22Rv1 (cell line): ENCODE data around the gene TRIB2.

Experiments used
- ZFX ChIP-seq: fragments of 450-650 bp; IDR thresholded peaks from 2 replicates; pipeline ENCODE4 v1.6.1; 2017; ENCODE audit warnings: antibody characterized with exemption, borderline replicate concordance
- TF ChIP-seq, protein P1 (sequence below): fragments of 450-650 bp; IDR thresholded peaks from 2 replicates; pipeline ENCODE4 v1.5.1; 2017; ENCODE audit warnings: mild to moderate bottlenecking

DNA sequence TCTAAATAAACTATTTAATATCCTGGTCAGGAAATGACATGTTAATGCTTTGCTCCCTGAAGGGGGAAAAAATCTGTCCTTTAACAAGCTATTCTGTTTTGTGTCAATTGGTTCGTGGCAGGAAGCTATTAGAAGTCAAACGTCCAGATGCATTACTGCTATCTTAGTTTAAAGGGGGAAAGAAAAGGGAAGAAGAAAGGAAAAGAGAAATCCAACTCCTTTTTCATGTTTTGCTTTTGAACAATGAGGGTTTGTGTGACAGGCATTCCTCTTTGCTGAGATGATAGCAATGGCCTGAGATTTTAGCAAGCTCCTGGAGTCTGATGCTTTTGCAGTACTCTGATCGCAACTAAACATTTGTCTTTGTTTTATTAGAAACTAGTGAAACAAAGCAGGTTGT is 24.6 kb downstream of the TRIB2 start:
- TF ChIP-seq, protein P1, sequence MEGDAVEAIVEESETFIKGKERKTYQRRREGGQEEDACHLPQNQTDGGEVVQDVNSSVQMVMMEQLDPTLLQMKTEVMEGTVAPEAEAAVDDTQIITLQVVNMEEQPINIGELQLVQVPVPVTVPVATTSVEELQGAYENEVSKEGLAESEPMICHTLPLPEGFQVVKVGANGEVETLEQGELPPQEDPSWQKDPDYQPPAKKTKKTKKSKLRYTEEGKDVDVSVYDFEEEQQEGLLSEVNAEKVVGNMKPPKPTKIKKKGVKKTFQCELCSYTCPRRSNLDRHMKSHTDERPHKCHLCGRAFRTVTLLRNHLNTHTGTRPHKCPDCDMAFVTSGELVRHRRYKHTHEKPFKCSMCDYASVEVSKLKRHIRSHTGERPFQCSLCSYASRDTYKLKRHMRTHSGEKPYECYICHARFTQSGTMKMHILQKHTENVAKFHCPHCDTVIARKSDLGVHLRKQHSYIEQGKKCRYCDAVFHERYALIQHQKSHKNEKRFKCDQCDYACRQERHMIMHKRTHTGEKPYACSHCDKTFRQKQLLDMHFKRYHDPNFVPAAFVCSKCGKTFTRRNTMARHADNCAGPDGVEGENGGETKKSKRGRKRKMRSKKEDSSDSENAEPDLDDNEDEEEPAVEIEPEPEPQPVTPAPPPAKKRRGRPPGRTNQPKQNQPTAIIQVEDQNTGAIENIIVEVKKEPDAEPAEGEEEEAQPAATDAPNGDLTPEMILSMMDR: no peak
- no peak for TF ChIP-seq ZFX
